ENCODE data around the gene SLCO4A1. TPM values are rescaled to one million over a fixed set of nuclear protein-coding genes. Genes with fewer than 3 reads are reported as not detected.

SLCO4A1 gene
- polyA plus RNA-seq, 1 donor (not counting 4 experiments of a cell fraction or from before 2014, with no cell fraction given) = 1.8 TPM

DNA sequence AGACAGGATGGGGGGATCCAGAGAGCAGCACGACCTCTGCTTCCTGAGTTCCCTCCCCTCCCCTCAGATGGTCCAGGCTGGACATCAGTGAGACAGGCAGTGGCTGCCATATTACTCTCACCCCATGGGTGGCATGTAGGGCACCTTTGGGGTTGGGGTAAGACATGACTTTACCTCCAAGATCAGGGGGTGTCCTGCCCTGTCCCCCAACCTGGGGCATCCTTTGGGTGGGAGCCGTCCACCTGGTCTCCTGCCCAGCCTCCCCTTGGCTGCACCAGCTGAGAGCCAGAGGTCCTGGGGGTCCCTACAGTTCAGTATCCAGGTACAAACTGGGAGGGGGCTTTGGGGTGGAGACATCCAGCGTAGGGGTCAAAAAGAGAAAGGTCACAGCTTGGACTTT lies 48.7 kb upstream of the SLCO4A1 start:
- TF ChIP-seq, protein P1, sequence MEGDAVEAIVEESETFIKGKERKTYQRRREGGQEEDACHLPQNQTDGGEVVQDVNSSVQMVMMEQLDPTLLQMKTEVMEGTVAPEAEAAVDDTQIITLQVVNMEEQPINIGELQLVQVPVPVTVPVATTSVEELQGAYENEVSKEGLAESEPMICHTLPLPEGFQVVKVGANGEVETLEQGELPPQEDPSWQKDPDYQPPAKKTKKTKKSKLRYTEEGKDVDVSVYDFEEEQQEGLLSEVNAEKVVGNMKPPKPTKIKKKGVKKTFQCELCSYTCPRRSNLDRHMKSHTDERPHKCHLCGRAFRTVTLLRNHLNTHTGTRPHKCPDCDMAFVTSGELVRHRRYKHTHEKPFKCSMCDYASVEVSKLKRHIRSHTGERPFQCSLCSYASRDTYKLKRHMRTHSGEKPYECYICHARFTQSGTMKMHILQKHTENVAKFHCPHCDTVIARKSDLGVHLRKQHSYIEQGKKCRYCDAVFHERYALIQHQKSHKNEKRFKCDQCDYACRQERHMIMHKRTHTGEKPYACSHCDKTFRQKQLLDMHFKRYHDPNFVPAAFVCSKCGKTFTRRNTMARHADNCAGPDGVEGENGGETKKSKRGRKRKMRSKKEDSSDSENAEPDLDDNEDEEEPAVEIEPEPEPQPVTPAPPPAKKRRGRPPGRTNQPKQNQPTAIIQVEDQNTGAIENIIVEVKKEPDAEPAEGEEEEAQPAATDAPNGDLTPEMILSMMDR (optimal IDR thresholded peaks at IDR 0.05 in 1 of 3, IDR thresholded peaks at IDR 0.05 in 1 of 3, conservative IDR thresholded peaks at IDR 0.05 in 1 of 3; ENCODE audit: extremely low read depth in 1 of 3, insufficient read depth in 2 of 3, low read length in 3 of 3) = no peak
- no peak for TF ChIP-seq EZH2 (IDR thresholded peaks at IDR 0.05; ENCODE audit: low read length)
- Histone ChIP-seq H3K4me3 (ENCODE audit: control insufficient read depth in 2 of 3, extremely low read depth in 1 of 3, insufficient read depth in 2 of 3, low read depth in 1 of 3, low read length in 3 of 3) (no peak overlapping the region), H3K4me2 (ENCODE audit: control insufficient read depth, extremely low read depth, insufficient read depth, low read depth, low read length) (no peak overlapping the region), H3K27me3 (ENCODE audit: control insufficient read depth, extremely low read depth, insufficient read depth, low read length) (peaks cover 26% of the 10 kb centered on the region), H2AFZ (ENCODE audit: control insufficient read depth, low read length) (no peak overlapping the region), H3K36me3 (ENCODE audit: control insufficient read depth in 2 of 2, extremely low read depth in 1 of 2, insufficient read depth in 2 of 2, low read length in 2 of 2) (no peaks in the 10 kb centered on the region), H3K9me1 (ENCODE audit: control insufficient read depth, extremely low read depth, insufficient read depth, low read length) (no peaks in the 10 kb centered on the region), H3K4me1 (ENCODE audit: control insufficient read depth, extremely low read depth, insufficient read depth, low read length) (peaks cover 13% of the 10 kb centered on the region), H3K9me3 (ENCODE audit: control insufficient read depth, low read depth, low read length) (no peaks in the 10 kb centered on the region), H3K27ac (ENCODE audit: control insufficient read depth, insufficient read depth, low read length) (no peak overlapping the region), H3K9ac (ENCODE audit: control insufficient read depth, extremely low read depth, insufficient read depth, low read length) (no peak overlapping the region), H4K20me1 (ENCODE audit: control insufficient read depth, extremely low read depth, insufficient read depth, low read length) (no peaks in the 10 kb centered on the region), H3K79me2 (ENCODE audit: control insufficient read depth, insufficient read depth, low read length) (no peaks in the 10 kb centered on the region)
- FAIRE-seq = no peak
- dilution Hi-C loops (cut with MboI; ENCODE audit: extremely low pct_ligation_motif_present, low sequenced_read_pairs) = no loop called here
- no peak for DNase-seq (ENCODE audit: low read depth, low spot score)

DNA sequence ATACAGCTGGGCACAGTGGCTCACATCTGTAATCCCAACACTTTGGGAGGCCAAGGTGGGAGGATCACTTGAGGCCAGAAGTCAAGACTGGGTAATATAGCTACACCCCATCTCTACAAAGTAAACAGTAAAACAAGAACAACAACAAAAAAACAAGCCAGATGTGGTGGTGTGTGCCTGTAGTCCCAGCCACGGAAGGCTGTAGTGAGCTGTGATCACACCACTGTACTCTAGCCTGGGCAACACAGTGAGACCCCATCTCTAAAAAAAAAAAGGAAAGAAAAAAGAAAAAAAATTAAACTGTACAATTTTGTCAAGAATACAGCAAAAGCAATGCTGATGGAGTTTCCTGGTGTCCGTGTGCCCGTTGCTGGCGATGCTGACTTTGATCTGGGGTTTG lies 47.2 kb upstream of the SLCO4A1 start:
- DNase-seq (ENCODE audit: low read depth, low spot score) = no peak
- no peak overlapping the region for H3K27ac ChIP-seq (ENCODE audit: control insufficient read depth, insufficient read depth, low read length)
- H3K79me2 ChIP-seq (ENCODE audit: control insufficient read depth, insufficient read depth, low read length) = no peaks in the 10 kb centered on the region
- dilution Hi-C loops (cut with MboI; ENCODE audit: extremely low pct_ligation_motif_present, low sequenced_read_pairs) = no loop called here
- FAIRE-seq = no peak
- no peak overlapping the region for H2AFZ ChIP-seq (ENCODE audit: control insufficient read depth, low read length)
- no peak overlapping the region for H3K9ac ChIP-seq (ENCODE audit: control insufficient read depth, extremely low read depth, insufficient read depth, low read length)
- H3K4me3 ChIP-seq (ENCODE audit: control insufficient read depth in 2 of 3, extremely low read depth in 1 of 3, insufficient read depth in 2 of 3, low read depth in 1 of 3, low read length in 3 of 3) = no peak overlapping the region
- H3K4me2 ChIP-seq (ENCODE audit: control insufficient read depth, extremely low read depth, insufficient read depth, low read depth, low read length) = peak overlapping the region; percentile 16
- peaks cover 22% of the 10 kb centered on the region for H3K4me1 ChIP-seq (ENCODE audit: control insufficient read depth, extremely low read depth, insufficient read depth, low read length)
- H3K9me3 ChIP-seq (ENCODE audit: control insufficient read depth, low read depth, low read length) = no peaks in the 10 kb centered on the region
- no peaks in the 10 kb centered on the region for H3K36me3 ChIP-seq (ENCODE audit: control insufficient read depth in 2 of 2, extremely low read depth in 1 of 2, insufficient read depth in 2 of 2, low read length in 2 of 2)
- H3K27me3 ChIP-seq (ENCODE audit: control insufficient read depth, extremely low read depth, insufficient read depth, low read length) = peaks cover 28% of the 10 kb centered on the region
- no peak for TF ChIP-seq EZH2 (IDR thresholded peaks at IDR 0.05; ENCODE audit: low read length)
- TF ChIP-seq, protein P1 (optimal IDR thresholded peaks at IDR 0.05 in 1 of 3, IDR thresholded peaks at IDR 0.05 in 1 of 3, conservative IDR thresholded peaks at IDR 0.05 in 1 of 3; ENCODE audit: extremely low read depth in 1 of 3, insufficient read depth in 2 of 3, low read length in 3 of 3) = no peak
- H3K9me1 ChIP-seq (ENCODE audit: control insufficient read depth, extremely low read depth, insufficient read depth, low read length) = no peaks in the 10 kb centered on the region
- no peaks in the 10 kb centered on the region for H4K20me1 ChIP-seq (ENCODE audit: control insufficient read depth, extremely low read depth, insufficient read depth, low read length)
